SK-N-MC (cell line): ENCODE measurements around the gene ABCD3.
"Not testable (repeated sequence)": the region's sequence is repeated elsewhere in the genome, so short reads cannot be mapped to it uniquely, and the experiment has no call there.

Source experiments
- DNase-seq: peaks from one replicate; pipeline ENCODE4 v3.0.0-alpha.2; 2011; ENCODE audit warnings: low read depth, low spot score
- H3K27ac ChIP-seq: fragments of 200-600 bp; sonication (generic); 2 replicates; pipeline ENCODE4 v1.5.1; 2016; ENCODE audit warnings: mixed run types
- H3K36me3 ChIP-seq: fragments of 200-600 bp; sonication (generic); 2 replicates; pipeline ENCODE4 v1.6.1; 2017; ENCODE audit warnings: antibody characterized with exemption, low read length, mixed read lengths; ENCODE audit not compliant: insufficient read depth
- H3K4me3 ChIP-seq: fragments of 200-600 bp; sonication (generic); 2 replicates; pipeline ENCODE4 v1.5.1; 2016
- H3K9ac ChIP-seq: fragments of 200-600 bp; sonication (generic); 2 replicates; pipeline ENCODE4 v1.8.0; 2017; ENCODE audit warnings: mixed run types, mixed read lengths; ENCODE audit not compliant: insufficient read length
- H3K9me3 ChIP-seq: fragments of 200-600 bp; sonication (generic); 2 replicates; pipeline ENCODE4 v1.6.1; 2017; ENCODE audit warnings: low read depth, mild to moderate bottlenecking, antibody characterized with exemption, low read length, moderate library complexity, mixed read lengths
- EZH2 ChIP-seq: fragments of 200-600 bp; sonication (generic); IDR thresholded peaks from one replicate; pipeline ENCODE4 v1.6.1; 2017; ENCODE audit warnings: antibody characterized with exemption
- FOXP2 ChIP-seq: optimal IDR thresholded peaks from 2 replicates; pipeline ENCODE3; 2011; ENCODE audit warnings: mild to moderate bottlenecking, moderate library complexity; ENCODE audit not compliant: insufficient read depth; ENCODE audit errors: extremely low read length, control extremely low read depth
- POLR2AphosphoS5 ChIP-seq: IDR thresholded peaks from 2 replicates; pipeline ENCODE4 v1.6.1; 2012; ENCODE audit warnings: mild to moderate bottlenecking, low read depth, low read length, borderline replicate concordance

The ABCD3 gene

DNA sequence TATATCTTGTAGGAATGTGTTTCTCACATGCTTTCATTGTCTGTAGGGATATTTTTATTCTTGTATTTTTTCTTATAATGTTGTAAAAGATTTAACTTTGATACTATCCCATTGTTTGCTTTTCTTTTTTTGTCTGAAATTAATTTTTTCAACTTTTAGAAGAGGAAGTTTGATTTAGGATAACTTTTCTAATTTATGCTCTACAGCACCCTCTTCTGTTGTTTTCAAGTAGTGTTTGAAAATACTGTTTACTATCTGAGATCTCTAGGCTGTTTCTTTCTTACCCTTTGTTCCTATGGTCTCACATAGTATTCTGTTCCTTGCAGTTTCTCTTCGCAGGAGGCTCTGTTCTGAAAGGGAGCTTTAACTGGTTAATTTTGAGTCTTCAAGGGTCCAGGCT is 21.9 kb downstream of the ABCD3 start:
- Histone ChIP-seq H3K36me3 (peaks cover 12% of the 10 kb centered on the region), H3K9me3 (0 out of 2 replicates have a peak, but pooled peaks cover 5% of the 10 kb centered on the region), H3K4me3 (no peak overlapping the region), H3K9ac (no peak overlapping the region), H3K27ac (no peak overlapping the region)
- TF ChIP-seq FOXP2 (no peak), EZH2 (no peak), POLR2AphosphoS5 (no peak)
- no peak for DNase-seq

DNA sequence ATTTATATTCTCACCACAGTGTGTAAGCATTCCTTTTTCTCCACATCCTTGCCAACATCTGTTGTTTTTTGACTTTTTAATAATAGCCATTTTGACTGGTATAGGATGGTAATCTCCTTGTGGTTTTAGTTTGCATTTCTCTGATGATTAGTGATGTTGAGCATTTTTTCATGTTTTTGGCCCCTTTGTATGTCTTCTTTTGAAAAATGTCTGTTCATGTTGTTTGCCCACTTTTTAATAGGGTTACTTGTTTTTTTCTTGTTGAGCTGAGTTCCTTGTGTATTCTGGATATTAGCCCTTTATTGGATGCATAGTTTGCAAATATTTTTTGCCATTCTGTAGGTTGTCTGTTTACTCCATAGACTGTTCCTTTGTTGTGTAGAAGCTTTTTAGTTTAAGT is 24.9 kb downstream of the ABCD3 start:
- H3K27ac ChIP-seq, H3K9me3 ChIP-seq, H3K36me3 ChIP-seq, H3K9ac ChIP-seq, H3K4me3 ChIP-seq, DNase-seq: not testable (repeated sequence)

DNA sequence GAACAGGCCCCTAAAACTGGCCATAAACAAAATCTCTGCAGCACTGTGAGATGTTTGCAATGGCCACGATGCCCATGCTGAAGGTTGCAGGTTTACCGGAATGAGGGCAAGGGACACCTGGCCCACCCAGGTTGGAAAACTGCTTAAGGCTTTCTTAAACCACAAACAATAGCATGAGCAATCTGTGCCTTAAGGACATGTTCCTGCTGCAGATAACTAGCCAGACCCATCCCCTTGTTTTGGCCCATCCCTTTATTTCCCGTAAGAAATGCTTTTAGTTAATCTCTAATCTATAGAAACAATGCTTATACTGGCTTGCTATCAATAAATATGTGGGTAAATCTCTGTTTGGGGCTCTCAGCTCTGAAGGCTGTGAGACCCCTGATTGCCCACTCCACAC is 26.6 kb downstream of the ABCD3 start:
- H3K9me3 ChIP-seq, H3K9ac ChIP-seq, DNase-seq, H3K27ac ChIP-seq, H3K4me3 ChIP-seq: not testable (repeated sequence)
- peaks cover 20% of the 10 kb centered on the region for H3K36me3 ChIP-seq

DNA sequence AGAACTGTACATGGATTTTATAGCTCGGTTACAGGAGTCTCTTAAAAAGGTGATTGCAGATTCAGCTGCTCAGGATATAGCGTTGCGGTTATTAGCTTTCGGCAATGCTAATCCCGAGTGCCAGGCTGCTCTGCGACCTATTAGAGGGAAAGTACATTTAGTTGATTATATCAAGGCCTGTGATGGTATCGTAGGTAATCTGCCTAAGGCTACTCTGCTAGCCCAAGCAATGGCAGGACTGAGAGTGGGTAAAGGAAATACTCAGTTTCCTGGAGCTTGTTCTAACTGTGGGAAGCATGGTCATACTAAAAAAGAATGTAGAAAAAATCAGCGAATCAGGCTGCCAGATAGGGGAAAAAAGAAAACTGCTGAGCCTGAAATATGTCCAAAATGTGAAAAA is 27.5 kb downstream of the ABCD3 start:
- not testable (repeated sequence) for H3K27ac ChIP-seq, H3K9ac ChIP-seq, H3K4me3 ChIP-seq, DNase-seq, H3K9me3 ChIP-seq
- H3K36me3 ChIP-seq, result peaks cover 25% of the 10 kb centered on the region

DNA sequence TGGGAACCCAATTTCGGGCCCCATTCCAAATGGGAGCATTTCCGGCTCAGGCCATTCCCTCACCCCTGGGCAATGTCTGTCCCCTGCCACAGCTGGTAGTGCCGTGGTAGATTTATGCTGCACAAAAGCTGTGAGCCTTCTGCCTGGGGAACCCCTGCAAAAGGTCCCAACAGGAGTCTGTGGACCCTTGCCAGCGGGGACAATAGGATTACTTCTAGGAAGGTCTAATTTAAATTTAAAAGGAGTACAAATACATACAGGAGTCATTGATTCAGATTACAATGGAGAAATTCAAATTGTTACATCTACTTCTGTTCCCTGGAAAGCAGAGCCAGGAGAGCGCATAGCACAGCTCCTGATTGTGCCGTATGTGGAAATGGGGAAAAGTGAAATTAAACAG is 28.0 kb downstream of the ABCD3 start:
- not testable (repeated sequence) for H3K27ac ChIP-seq, H3K9me3 ChIP-seq, H3K4me3 ChIP-seq, H3K9ac ChIP-seq, DNase-seq
- peaks cover 28% of the 10 kb centered on the region for H3K36me3 ChIP-seq

DNA sequence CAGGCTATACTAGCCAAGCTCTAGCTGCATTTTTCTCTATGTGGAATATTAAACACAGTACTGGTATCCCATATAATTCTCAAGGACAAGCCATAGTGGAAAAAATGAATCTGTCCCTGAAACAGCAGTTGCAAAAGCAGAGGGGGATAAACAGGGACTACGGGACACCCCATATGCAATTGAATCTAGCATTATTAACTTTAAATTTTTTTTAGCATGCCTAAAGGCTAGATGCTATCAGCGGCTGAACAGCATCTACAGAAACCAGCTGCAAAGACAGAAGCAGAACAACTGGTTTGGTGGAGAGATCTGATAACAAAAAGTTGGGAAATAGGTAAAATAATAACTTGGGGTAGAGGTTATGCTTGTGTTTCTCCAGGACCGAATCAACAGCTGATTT is 30.6 kb downstream of the ABCD3 start:
- not testable (repeated sequence) for H3K27ac ChIP-seq, DNase-seq, H3K9me3 ChIP-seq, H3K4me3 ChIP-seq, H3K9ac ChIP-seq
- peaks cover 35% of the 10 kb centered on the region for H3K36me3 ChIP-seq

DNA sequence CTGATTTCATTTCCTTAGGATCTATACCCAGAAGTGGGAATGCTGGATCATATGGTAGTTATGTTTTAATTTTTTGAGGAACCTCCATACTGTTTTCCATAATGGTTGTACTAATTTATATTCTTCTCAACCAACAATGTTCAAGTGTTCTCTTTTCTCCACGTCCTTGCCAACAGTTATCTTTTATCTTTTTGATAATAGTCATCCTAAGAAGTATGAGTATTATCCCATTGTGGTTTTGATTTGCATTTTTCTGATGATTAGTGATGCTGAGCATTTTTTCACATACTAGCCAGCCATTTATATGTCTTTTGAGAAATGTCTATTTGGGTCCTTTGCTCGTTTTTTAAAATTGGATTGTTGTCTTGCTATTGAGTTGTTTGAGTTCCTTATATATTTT is 38.5 kb downstream of the ABCD3 start:
- H3K36me3 ChIP-seq, result peaks cover 50% of the 10 kb centered on the region
- TF ChIP-seq POLR2AphosphoS5, result no peak
- no peak for TF ChIP-seq FOXP2
- no peak for TF ChIP-seq EZH2

DNA sequence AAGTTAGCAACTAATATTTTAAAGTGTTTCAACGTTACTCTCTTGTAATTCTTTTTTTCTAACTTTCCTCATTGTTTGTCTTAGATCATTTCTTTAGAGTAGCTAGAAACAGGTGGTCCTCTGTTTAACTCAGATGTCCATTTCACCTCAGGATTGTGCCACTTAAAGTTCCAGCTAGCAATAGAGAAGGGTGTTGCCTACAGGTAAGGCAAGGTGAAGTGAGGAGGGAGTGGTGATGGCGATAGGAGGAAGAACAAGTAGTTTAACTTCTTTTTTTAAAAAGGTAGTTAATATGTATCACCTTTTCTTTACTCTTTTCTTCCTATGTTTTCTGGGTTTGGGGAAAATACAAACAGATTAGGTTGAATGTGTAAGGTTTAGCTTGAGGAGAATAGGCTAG is 44.4 kb downstream of the ABCD3 start:
- Histone ChIP-seq H3K9ac (no peak overlapping the region), H3K27ac (peak overlapping the region; percentile 30; the same call in 1 of the 2 replicates), H3K36me3 (peaks cover 37% of the 10 kb centered on the region), H3K4me3 (no peak overlapping the region), H3K9me3 (no peaks in the 10 kb centered on the region)
- TF ChIP-seq POLR2AphosphoS5, result no peak
- TF ChIP-seq FOXP2, result no peak
- no peak for TF ChIP-seq EZH2
- no peak for DNase-seq

More for the DNA sequence above, 38.5 kb downstream of the ABCD3 start:
- Histone ChIP-seq H3K27ac (no peak overlapping the region), H3K9ac (no peak overlapping the region), H3K9me3 (no peaks in the 10 kb centered on the region), H3K4me3 (no peak overlapping the region)
- DNase-seq, result no peak

DNA sequence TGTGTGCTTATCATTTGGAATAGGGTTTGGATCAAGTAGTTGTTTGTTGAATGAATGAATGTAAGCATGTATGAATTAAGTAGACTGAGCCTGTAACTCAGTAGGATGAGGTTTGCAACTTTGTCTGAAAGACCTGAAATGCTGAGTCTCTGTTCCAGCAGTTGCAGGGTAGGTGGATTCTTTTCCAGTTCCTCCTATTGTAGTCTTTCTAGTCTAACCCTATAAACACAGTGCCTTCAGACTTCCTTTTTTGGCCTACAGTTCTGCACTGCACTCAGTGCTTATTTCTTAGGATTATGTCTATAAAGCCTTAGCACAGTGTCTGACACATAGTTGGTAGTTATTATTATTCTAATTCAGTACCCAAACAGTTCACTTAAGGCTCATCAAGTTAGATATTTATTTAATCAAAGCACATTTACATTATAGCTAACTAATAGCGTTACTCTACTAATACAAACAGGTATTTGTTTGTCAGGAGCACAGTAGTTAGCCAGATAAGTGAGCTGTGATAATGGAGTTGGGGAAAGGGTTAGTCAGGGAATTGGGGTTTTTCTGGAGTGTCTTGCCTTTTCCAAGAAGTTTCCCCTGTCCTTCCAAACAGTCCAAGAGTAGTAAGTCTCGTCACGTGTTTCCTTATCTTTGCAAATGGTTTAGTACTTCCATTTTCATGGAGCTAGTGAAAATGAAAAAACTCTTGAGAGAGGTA is 45.0 kb downstream of the ABCD3 start:
- TF ChIP-seq EZH2, result no peak
- no peak for TF ChIP-seq FOXP2
- TF ChIP-seq POLR2AphosphoS5, result no peak
- H3K36me3 ChIP-seq, result peaks cover 31% of the 10 kb centered on the region
- peak overlapping the region; percentile 8 for H3K9ac ChIP-seq
- peak overlapping the region; percentile 30; the same call in 1 of the 2 replicates for H3K27ac ChIP-seq
- H3K9me3 ChIP-seq, result no peaks in the 10 kb centered on the region
- no peak for DNase-seq
- no peak overlapping the region for H3K4me3 ChIP-seq

DNA sequence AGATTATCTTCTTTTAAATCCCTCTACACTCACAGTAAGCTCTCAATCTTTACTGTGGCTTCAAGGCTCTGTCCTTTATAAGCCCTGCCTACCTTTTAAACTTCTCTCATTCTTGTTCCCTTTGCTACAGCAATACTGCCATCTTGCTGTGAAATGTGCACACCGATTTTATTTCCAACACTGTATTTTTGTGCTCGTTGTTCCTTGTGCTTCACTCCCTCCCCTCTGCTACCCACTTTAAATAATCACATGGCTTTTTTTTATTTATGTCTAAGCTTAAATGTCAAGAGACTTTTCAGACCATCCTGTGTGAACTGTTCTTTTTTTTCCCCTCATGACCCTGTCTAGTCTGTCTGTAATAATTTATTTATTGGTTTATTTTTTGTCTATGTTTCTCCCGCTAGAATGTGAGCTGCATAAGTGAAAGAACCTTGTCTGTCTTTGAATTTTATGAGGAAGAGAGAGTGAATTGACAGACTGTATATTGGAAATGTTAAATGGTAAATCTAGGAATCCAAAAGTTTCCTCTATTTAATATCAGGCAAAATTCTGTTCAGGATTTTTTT is 45.7 kb downstream of the ABCD3 start:
- H3K9ac ChIP-seq, result peak overlapping the region; percentile 12
- DNase-seq, result peak; percentile 42
- H3K27ac ChIP-seq, result peak overlapping the region; percentile 30; the same call in 1 of the 2 replicates
- TF ChIP-seq EZH2 (no peak), POLR2AphosphoS5 (no peak), FOXP2 (no peak)
- H3K4me3 ChIP-seq, result no peak overlapping the region
- peaks cover 27% of the 10 kb centered on the region for H3K36me3 ChIP-seq
- H3K9me3 ChIP-seq, result no peaks in the 10 kb centered on the region
